ENCODE results near the gene MID2. TPM values are rescaled to one million over a fixed set of nuclear protein-coding genes. Genes with fewer than 3 reads are reported as not detected.
"Not testable (repeated sequence)": the region's sequence is repeated elsewhere in the genome, so short reads cannot be mapped to it uniquely, and the experiment has no call there.

Gene MID2
- total RNA-seq, 1 experiment from 2014 or later, result 0.58 TPM

- DNase-seq (ENCODE audit: low spot score), result no peak
Measured at GRCh38 chrX:107840971-107841370, 15.3 kb downstream of the MID2 start.

DNA sequence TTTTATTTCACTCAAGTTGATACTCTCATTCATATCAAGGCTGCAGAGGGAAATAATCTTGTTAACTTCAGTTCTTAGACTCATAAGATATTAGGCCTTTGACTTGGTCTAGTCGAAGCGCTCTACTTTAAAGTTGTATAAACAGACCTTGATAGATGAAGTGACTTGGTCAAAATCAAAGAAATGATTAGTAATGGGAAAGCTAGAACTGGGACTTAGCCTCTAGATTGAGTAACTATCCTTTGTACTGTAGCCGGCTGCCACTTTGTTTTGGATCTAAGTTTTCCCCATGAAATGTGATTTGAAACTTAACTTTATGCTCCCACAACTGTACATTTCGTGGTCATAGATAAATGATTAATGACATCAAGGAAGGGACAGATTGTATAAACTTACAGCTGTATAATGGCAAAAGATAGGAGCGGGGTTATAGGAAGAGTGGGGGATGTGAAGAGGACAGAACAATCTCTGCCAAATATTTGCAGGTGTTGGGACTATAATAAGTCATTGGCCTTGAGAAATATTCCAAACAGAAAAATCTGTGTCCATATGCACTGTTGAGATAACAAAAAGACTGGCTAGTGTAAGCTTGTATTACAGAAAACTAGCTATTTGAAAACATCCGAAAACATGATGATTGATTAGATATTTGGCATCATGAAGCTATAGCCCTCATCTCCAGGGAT, 17.2 kb downstream of the MID2 start:
- no peak for DNase-seq (ENCODE audit: low spot score)

DNA sequence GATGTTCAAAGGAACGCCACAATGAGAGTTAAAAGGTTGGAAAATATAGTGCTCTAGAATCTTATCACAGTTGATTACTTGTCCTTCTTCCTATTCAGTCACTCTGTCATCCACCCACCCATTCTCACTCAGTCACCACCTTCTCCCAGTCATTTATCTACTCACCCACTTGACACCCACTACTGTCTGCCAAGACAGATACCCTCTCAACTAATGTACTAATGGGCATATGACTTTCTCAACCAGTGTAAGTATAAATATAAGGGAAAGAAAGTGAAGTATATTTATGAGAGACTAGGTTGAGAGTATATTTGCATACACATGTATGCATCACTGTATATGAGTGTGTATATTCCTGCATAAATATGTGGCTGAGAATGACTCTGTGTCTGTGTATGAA, 20.0 kb downstream of the MID2 start:
- DNase-seq (ENCODE audit: low spot score), result no peak

DNA sequence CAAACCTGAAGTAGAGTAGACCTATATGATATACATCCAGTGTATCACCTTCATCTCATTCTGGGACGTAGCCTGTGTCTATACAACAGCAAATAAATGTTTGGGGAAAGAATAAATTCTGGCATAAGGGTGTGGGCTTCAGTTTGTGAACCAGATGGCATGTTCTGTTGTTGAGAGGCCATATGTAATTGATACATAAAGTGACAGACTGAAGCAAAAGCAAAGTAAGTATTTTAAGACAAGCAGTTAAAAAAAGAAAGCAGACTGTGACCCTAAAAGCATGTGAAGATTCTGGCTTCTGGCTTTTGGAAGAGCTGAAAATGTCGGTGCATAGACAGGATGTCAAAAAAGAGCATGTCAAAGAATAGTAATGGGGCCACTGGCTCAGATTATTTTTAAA, 22.9 kb downstream of the MID2 start:
- no peak for DNase-seq (ENCODE audit: low spot score)

DNA sequence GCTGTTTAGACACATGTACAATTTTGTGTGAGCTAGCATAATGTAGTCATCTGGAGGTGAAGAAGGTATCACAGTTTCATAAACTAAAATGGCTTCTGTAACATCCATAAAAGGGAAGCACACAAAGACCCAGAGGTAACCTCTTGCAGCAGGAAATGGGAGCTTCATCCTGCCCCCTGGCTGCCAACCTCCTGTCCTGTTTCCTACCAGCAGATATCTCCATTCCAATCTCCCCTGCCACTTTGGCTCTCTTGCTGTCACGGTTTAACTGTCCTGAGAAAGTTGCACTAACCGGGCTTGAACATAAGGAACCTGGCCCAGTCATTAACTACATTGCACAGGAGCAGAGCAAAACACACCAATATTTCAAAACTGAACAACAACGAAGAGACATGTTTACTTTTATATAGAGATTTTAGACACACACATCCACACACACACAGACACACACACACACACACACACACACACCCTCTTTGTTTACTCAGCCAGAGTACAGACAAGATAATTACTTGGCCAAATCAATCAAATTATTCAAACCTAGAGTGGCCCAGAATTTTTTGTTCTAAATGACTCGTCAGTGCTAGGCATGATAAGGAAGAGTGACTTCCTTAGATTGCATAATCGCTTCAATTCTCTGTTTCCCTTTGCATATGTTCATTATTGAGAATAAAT, 24.2 kb downstream of the MID2 start:
- DNase-seq (ENCODE audit: low spot score), result no peak

DNA sequence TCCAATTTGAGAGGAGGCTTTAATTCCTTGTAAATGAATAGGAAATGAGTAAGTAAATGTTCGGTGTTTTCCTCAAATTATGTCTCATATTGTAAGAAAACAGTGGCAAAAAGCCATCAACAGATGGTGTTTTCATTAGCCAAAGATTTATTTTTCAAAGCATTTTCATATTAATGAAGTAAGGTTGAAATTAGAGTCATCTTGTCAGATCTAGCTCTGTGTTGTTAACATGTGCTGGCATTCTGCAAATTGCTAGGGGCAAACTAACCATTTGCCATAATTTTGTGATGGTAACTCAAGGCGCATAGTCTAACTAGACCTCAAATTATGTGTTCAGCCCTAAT, 24.7 kb downstream of the MID2 start:
- no peak for DNase-seq (ENCODE audit: low spot score)

- no peak for DNase-seq (ENCODE audit: low spot score)
Measured at GRCh38 chrX:107851215-107851614, 25.5 kb downstream of the MID2 start.

GRCh38 chrX:107851665-107852064, 26.0 kb downstream of the MID2 start:
- DNase-seq (ENCODE audit: low spot score), result not testable (repeated sequence)

DNA sequence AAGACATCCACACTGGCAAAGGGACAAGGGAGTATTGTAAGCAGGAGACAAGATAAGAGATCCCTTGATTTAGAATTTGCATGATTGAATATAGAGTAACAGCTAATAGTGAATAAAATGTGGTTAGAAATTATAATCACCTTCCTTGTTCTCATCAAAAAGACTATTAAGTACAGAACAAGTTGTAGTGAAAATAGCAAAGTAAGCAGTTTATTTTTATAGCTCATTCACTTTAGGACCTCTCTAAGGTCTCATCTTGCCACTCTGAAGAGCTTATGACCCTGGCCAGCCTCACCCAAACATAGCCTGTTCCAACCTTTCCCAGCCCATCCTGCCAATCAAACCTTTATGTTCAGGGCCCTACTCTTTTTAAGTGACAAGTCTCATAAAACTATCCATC, 30.6 kb downstream of the MID2 start:
- no peak for DNase-seq (ENCODE audit: low spot score)

GRCh38 chrX:107857041-107857440, 31.4 kb downstream of the MID2 start:
- DNase-seq (ENCODE audit: low spot score), result not testable (repeated sequence)

- peak; percentile 59 for DNase-seq (ENCODE audit: low spot score)
Measured at GRCh38 chrX:107857837-107858236, 32.2 kb downstream of the MID2 start.

DNA sequence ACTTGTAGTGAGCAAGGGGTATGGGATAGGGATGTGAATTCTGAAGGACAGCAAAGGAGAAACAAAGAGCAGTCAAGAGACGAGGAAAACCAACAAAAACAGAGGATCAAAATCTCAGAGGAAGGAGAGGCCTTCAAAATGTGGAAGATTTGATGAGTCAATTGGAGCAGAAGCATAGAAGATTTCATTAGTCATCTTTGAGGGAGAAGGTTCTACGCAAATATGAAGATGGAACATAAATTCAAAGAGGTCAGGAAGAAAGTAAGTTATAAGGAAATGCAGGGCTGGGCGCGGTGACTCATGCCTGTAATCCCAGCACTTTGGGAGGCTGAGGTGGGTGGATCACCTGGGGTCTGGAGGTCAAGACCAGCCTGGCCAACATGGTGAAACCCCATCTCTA, 35.4 kb downstream of the MID2 start:
- DNase-seq (ENCODE audit: low spot score), result peak; percentile 8

DNA sequence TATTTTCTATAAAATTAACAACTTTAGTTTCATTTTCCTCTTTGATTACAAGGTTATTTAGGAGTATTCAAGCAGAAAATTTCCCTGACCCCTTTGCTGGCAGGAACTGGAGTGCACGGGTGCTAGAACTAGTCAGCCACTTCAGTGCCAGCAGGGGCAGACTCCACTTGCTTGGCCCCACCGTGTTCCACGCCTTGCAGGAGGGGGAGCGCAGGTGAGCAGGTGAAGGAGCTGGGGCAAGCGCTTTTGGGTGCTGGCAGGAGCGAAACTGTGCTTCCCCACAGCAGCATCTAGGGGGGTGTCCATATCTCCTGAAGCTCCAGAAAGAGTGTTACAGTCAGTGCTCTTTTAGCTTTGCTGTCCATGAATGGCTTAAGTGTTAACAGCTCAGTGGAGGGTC, 45.5 kb downstream of the MID2 start:
- DNase-seq (ENCODE audit: low spot score), result no peak

DNA sequence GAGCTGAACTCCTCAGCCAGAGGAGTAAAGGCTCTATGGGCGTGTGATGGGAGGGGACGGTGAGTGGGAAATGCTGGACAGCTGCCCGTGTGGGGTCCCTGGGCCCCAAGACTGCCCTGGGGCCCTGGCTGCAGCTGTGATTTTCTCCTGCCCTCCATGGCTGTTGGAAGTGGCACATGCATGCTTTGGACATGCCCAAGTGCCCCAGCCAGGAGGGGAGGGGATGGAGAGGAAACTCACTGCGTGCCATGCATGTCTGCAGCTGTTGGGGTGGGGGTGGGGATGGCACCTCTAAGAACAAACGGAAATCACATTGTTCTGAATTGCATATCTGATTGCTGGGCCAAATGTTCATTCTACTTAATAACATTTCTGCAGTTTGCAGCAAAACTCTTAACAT, 52.4 kb downstream of the MID2 start:
- no peak for DNase-seq (ENCODE audit: low spot score)

GRCh38 chrX:107880054-107880610, 54.5 kb downstream of the MID2 start:
- no peak for DNase-seq (ENCODE audit: low spot score)

- peak; percentile 83 for DNase-seq (ENCODE audit: low spot score)
Measured at GRCh38 chrX:107894038-107894437, 68.4 kb downstream of the MID2 start.

DNA sequence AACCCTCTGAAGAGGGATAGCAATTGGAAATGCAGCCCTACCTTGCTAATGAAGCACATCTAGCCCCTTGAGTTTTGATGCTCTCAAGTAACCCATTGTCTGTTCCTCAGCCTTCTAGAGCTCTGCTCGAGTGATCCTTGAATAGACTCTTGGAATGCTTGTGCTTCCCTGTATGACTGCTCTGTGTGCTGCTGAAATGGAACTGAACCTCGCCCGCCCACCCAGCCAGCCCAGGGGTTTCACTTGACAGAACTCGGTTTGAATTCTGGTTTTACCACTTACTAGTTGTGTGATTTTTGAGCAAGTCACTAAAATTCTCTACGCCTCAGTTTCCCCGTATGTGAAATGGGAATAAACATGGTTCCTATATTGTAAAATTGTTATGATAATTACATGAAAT, 77.1 kb downstream of the MID2 start:
- DNase-seq (ENCODE audit: low spot score), result no peak

GRCh38 chrX:107905366-107905765, 79.7 kb downstream of the MID2 start:
- DNase-seq (ENCODE audit: low spot score), result no peak

DNA sequence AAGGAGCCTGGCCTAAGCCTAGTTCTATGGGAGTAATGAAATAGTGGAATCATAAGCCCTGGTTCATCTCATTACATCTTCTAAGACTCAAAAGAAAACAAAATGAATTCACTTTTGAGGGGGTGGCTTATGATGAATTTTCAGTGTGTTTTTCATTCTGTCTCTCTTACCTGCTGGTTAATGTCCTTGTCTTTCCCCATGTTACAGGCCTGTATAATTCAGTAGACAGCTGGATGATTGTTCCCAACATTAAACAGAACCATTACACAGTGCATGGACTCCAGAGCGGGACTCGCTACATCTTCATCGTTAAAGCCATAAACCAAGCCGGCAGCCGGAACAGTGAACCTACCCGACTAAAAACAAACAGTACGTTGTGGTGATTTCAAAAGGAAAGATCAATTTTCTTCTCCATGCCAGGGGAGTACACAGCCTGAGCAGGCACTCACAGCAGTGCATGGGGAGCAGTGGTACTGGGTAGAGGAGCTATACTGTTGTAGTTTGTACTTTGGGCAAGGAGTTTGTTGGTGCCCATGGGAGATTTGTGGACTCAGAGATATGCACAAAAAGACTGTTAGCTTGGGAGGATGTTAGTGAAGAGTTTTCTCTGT, 98.6 kb downstream of the MID2 start:
- no peak for DNase-seq (ENCODE audit: low spot score)

- no peak for DNase-seq (ENCODE audit: low spot score)
Measured at GRCh38 chrX:107934262-107934661, 108.6 kb downstream of the MID2 start.

GRCh38 chrX:107935200-107935599, 109.5 kb downstream of the MID2 start:
- peak; percentile 26 for DNase-seq (ENCODE audit: low spot score)

DNA sequence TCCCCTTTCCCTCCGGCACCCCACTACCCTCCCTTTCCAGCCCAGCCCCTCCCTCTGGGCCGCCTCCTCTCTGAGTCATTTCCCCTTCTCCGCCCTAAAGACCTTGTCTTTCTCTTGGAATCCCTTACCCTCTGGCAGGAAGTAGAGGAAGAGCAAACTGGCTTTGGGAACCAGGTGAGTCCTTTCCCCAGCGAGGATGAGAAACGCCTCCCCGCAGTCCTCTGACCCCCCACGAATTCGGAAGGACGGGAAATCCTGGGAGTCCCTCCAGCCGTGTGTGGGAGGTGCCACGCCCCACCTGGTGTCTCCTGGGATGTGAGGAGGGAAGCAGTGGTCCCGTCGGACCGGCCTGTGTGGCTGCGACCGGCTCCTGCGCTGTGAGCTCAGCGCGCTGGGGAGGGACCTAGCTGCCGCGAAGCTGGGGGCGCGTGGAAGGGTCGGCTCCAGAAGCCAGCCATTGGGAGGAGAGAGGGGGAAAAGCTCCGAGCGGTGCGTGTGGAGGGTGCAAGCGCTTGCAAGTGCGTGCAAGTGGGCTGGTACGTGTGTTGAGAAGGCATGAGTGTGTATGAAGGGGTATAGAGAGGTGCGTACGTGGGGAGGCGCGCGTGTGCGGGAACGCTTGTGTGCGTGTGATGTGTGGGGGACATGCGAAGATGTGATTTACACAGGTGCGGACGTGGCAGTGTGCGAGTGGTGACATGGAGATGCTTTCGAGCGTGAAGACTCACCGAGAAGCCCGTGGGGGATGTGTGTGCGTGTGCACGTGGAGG, 110.2 kb downstream of the MID2 start:
- DNase-seq (ENCODE audit: low spot score), result no peak
